ENCODE measurements around the gene FIBCD1.
A peak's percentile ranks its signal among the peaks of the same experiment; 100 is the strongest.

Gene FIBCD1

GRCh38 chr9:130884111-130884531, 54.9 kb downstream of the FIBCD1 start:
- no peak for DNase-seq (ENCODE audit: low read depth in 2 of 3, low spot score in 1 of 3)

- DNase-seq (ENCODE audit: low read depth in 2 of 3, low spot score in 1 of 3) = no peak
Measured at GRCh38 chr9:130883479-130883878, 55.6 kb downstream of the FIBCD1 start.

GRCh38 chr9:130882696-130883225, 56.3 kb downstream of the FIBCD1 start:
- no peak for DNase-seq (ENCODE audit: low read depth in 2 of 3, low spot score in 1 of 3)

- DNase-seq (ENCODE audit: low read depth in 2 of 3, low spot score in 1 of 3) = no peak
Measured at GRCh38 chr9:130881516-130881915, 57.5 kb downstream of the FIBCD1 start.

- DNase-seq (ENCODE audit: low read depth in 2 of 3, low spot score in 1 of 3) = no peak
Measured at GRCh38 chr9:130880599-130881220, 58.3 kb downstream of the FIBCD1 start.

GRCh38 chr9:130879863-130880411, 59.1 kb downstream of the FIBCD1 start:
- DNase-seq (ENCODE audit: low read depth in 2 of 3, low spot score in 1 of 3) = no peak

GRCh38 chr9:130878295-130878694, 60.8 kb downstream of the FIBCD1 start:
- DNase-seq (ENCODE audit: low read depth in 2 of 3, low spot score in 1 of 3) = no peak

GRCh38 chr9:130877300-130877699, 61.7 kb downstream of the FIBCD1 start:
- no peak for DNase-seq (ENCODE audit: low read depth in 2 of 3, low spot score in 1 of 3)

GRCh38 chr9:130874783-130875182, 64.3 kb downstream of the FIBCD1 start:
- no peak for DNase-seq (ENCODE audit: low read depth in 2 of 3, low spot score in 1 of 3)

GRCh38 chr9:130873966-130874365, 65.1 kb downstream of the FIBCD1 start:
- no peak for DNase-seq (ENCODE audit: low read depth in 2 of 3, low spot score in 1 of 3)

- no peak for DNase-seq (ENCODE audit: low read depth in 2 of 3, low spot score in 1 of 3)
Measured at GRCh38 chr9:130872912-130873503, 66.0 kb downstream of the FIBCD1 start.

GRCh38 chr9:130872508-130872907, 66.5 kb downstream of the FIBCD1 start:
- no peak for DNase-seq (ENCODE audit: low read depth in 2 of 3, low spot score in 1 of 3)

- no peak for DNase-seq (ENCODE audit: low read depth in 2 of 3, low spot score in 1 of 3)
Measured at GRCh38 chr9:130872093-130872492, 67.0 kb downstream of the FIBCD1 start.

GRCh38 chr9:130871395-130872062, 67.5 kb downstream of the FIBCD1 start:
- DNase-seq (ENCODE audit: low read depth in 2 of 3, low spot score in 1 of 3) = no peak

GRCh38 chr9:130870491-130871381, 68.3 kb downstream of the FIBCD1 start:
- no peak for DNase-seq (ENCODE audit: low read depth in 2 of 3, low spot score in 1 of 3)

GRCh38 chr9:130869250-130869649, 69.8 kb downstream of the FIBCD1 start:
- no peak for DNase-seq (ENCODE audit: low read depth in 2 of 3, low spot score in 1 of 3)

GRCh38 chr9:130868230-130868629, 70.8 kb downstream of the FIBCD1 start:
- DNase-seq (ENCODE audit: low read depth in 2 of 3, low spot score in 1 of 3) = no peak

GRCh38 chr9:130867556-130867955, 71.5 kb downstream of the FIBCD1 start:
- DNase-seq (ENCODE audit: low read depth in 2 of 3, low spot score in 1 of 3) = no peak

- peak; percentile 22 to 62 (median 44) for DNase-seq (ENCODE audit: low read depth in 2 of 3, low spot score in 1 of 3)
Measured at GRCh38 chr9:130866474-130866965, 72.5 kb downstream of the FIBCD1 start.

GRCh38 chr9:130865921-130866320, 73.1 kb downstream of the FIBCD1 start:
- DNase-seq (ENCODE audit: low read depth in 2 of 3, low spot score in 1 of 3) = no peak

GRCh38 chr9:130864541-130864940, 74.5 kb downstream of the FIBCD1 start:
- no peak for DNase-seq (ENCODE audit: low read depth in 2 of 3, low spot score in 1 of 3)
